Stimulated activated CD8-positive, alpha-beta memory T cell treated with anti-CD3 and anti-CD28 coated beads, Interleukin-15, amount 100 ng/mL, for 1 hour (primary cell): Measurements from ENCODE around the gene CLCNKA.
"Not testable (repeated sequence)": the region's sequence is repeated elsewhere in the genome, so short reads cannot be mapped to it uniquely, and the experiment has no call there.

ENCODE experiments used
- DNase-seq: peaks from one replicate; pipeline ENCODE4 v3.0.0-alpha.2; 2020; ENCODE audit warnings: low read depth

The CLCNKA gene

GRCh38 chr1:16017461-16018303 lies 4.2 kb upstream of the CLCNKA start, which contains the start of gene HSPB7:
TSS of gene HSPB7 (minus strand) at chr1:16018043. CDS start at chr1:16017963, 80 bp downstream.
- no peak for DNase-seq

- no peak for DNase-seq
Measured at GRCh38 chr1:16018308-16018707, 3.5 kb upstream of the CLCNKA start.

- DNase-seq: no peak
Measured at GRCh38 chr1:16018749-16019643, 2.8 kb upstream of the CLCNKA start.

GRCh38 chr1:16019644-16020277 lies 2.1 kb upstream of the CLCNKA start:
- no peak for DNase-seq

GRCh38 chr1:16020325-16020724 lies 1.5 kb upstream of the CLCNKA start:
- DNase-seq: no peak

- not testable (repeated sequence) for DNase-seq
Measured at GRCh38 chr1:16020878-16021277, 958 bp upstream of the CLCNKA start.

GRCh38 chr1:16022393-16022792 lies 557 bp downstream of the CLCNKA start:
- no peak for DNase-seq

GRCh38 chr1:16023050-16023653 lies 1.3 kb downstream of the CLCNKA start:
- DNase-seq: no peak

GRCh38 chr1:16026302-16026701 lies 4.5 kb downstream of the CLCNKA start:
- DNase-seq: not testable (repeated sequence)

- DNase-seq: no peak
Measured at GRCh38 chr1:16026723-16027484, 5.1 kb downstream of the CLCNKA start.

- no peak for DNase-seq
Measured at GRCh38 chr1:16028237-16029002, 6.6 kb downstream of the CLCNKA start.

GRCh38 chr1:16029003-16029268 lies 7.1 kb downstream of the CLCNKA start:
- not testable (repeated sequence) for DNase-seq

GRCh38 chr1:16029288-16029687 lies 7.5 kb downstream of the CLCNKA start:
- no peak for DNase-seq

- no peak for DNase-seq
Measured at GRCh38 chr1:16031551-16031950, 9.7 kb downstream of the CLCNKA start.

GRCh38 chr1:16032388-16033102 lies 10.7 kb downstream of the CLCNKA start:
- DNase-seq: no peak

- not testable (repeated sequence) for DNase-seq
Measured at GRCh38 chr1:16033103-16033632, 11.3 kb downstream of the CLCNKA start.

- not testable (repeated sequence) for DNase-seq
Measured at GRCh38 chr1:16036461-16036860, 14.6 kb downstream of the CLCNKA start.

- no peak for DNase-seq
Measured at GRCh38 chr1:16038620-16038912, 16.7 kb downstream of the CLCNKA start.

- DNase-seq: not testable (repeated sequence)
Measured at GRCh38 chr1:16039871-16040270, 18.0 kb downstream of the CLCNKA start.

GRCh38 chr1:16041200-16041599 lies 19.4 kb downstream of the CLCNKA start:
- no peak for DNase-seq
